Astrocyte of the spinal cord (primary cell): ENCODE measurements around the gene TAS2R30.

Experiments
- DNase-seq: peaks from one replicate; pipeline ENCODE4 v3.0.0; 2011; ENCODE audit warnings: low read depth, low spot score
- H3K4me3 ChIP-seq: 2 replicates; pipeline ENCODE4 v1.5.1; 2011; ENCODE audit warnings: low read depth, mild to moderate bottlenecking, low read length, moderate library complexity
- in situ Hi-C: cut with HindIII; loops from 2 replicates; pipeline ENCODE4 v1.10.0; 2017; ENCODE audit warnings: low sequenced_read_pairs
- TF ChIP-seq, protein P1 (sequence below): IDR thresholded peaks from 2 replicates; pipeline ENCODE4 v1.5.1; 2012; ENCODE audit warnings: low read depth, mild to moderate bottlenecking, low read length, inconsistent platforms

TAS2R30 gene

DNA sequence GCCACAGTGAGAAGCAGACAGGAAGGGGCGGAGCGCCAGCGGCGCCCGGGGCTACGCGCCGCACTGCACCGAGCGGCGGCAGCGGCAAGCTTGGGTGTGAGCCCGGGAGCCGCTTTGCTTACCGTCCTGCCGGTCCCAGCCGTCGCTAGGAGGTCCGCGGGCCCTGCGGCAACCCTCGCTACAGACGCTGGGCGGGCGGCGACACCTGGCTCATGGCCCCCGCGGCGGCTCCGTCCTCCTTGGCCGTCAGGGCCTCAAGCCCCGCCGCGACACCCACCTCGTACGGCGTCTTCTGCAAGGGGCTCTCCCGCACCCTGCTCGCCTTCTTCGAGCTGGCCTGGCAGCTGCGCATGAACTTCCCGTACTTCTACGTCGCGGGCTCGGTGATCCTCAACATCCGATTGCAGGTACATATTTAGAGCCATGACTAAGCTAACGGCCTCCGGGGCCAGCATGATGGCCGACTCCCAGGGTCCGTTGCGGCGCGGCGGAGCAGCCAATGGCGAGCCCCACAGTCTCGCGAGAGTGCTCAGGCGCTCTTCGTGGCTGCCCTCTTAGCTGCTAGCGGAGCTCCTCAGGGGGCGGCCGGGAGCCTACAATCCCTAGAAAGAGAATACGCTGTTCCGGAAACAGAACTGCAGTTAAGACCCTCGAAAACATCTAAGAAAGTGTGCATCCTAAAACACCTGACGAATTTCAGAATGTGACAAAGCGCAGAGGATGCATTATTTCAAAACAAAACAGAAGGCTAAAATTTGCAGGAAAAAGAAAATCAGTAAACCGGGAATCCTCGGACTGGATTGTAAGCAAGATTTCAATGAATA lies 36.9 kb upstream of the TAS2R30 start, which contains the start of gene SMIM10L1:
SMIM10L1 (plus strand) TSS at position 50 of the 824 bp plus-strand sequence; CDS start at position 213, 163 bp downstream.
- H3K4me3 ChIP-seq: peak within 1 kb of the TSS; percentile 61
- DNase-seq: peak; percentile 97
- in situ Hi-C loops: no loop called here
- TF ChIP-seq, protein P1, sequence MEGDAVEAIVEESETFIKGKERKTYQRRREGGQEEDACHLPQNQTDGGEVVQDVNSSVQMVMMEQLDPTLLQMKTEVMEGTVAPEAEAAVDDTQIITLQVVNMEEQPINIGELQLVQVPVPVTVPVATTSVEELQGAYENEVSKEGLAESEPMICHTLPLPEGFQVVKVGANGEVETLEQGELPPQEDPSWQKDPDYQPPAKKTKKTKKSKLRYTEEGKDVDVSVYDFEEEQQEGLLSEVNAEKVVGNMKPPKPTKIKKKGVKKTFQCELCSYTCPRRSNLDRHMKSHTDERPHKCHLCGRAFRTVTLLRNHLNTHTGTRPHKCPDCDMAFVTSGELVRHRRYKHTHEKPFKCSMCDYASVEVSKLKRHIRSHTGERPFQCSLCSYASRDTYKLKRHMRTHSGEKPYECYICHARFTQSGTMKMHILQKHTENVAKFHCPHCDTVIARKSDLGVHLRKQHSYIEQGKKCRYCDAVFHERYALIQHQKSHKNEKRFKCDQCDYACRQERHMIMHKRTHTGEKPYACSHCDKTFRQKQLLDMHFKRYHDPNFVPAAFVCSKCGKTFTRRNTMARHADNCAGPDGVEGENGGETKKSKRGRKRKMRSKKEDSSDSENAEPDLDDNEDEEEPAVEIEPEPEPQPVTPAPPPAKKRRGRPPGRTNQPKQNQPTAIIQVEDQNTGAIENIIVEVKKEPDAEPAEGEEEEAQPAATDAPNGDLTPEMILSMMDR: no peak

DNA sequence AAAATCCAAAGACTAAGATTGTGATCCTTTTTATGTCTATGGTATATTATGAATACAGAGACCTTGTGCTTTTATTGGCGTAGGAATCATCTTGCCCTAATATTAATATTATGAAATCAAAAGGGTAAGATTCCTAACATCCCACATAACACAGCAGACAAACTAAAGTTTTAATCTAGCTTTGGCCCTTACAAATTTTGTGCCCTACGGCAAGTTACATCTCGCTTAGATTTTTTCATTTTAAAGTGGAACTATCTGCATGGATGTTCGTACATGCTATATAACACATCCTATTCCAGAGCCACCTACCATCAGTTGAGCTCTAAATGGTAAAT lies 36.3 kb upstream of the TAS2R30 start:
- TF ChIP-seq, protein P1: no peak
- DNase-seq: no peak
- peak overlapping the region; percentile 61 for H3K4me3 ChIP-seq
- in situ Hi-C loops: no loop called here

GRCh38 chr12:11166300-11166699 lies 31.9 kb upstream of the TAS2R30 start:
- TF ChIP-seq, protein P1: no peak
- DNase-seq: no peak
- no peak overlapping the region for H3K4me3 ChIP-seq
- in situ Hi-C loops: no loop called here

- TF ChIP-seq, protein P1: no peak
- no peak overlapping the region for H3K4me3 ChIP-seq
- no peak for DNase-seq
- in situ Hi-C loops: no loop called here
Observed at GRCh38 chr12:11164384-11164783, 29.9 kb upstream of the TAS2R30 start.

DNA sequence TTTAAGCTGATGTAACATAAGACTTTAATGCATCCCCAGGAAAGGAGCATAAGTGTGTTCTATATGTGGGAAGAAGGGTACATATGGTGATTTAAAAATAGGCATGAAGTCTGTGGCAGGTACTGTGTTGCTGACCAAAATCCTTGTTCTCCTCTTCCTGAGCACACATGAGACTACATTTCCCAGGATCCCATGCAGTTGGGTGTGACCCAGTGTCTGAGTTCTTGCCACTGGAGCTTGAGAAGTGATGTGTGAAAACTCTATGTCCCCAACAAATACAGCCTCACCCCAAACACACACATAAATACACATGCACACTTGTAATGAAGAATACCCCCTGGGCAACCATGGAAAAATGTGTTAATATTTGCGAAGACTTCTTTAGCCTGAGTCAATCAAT lies 28.1 kb upstream of the TAS2R30 start:
- in situ Hi-C loops: no loop called here

GRCh38 chr12:11158885-11159444 lies 24.5 kb upstream of the TAS2R30 start:
- TF ChIP-seq, protein P1: no peak
- DNase-seq: no peak
- no peak overlapping the region for H3K4me3 ChIP-seq
- in situ Hi-C loops: no loop called here

More for the DNA sequence above, 28.1 kb upstream of the TAS2R30 start:
- H3K4me3 ChIP-seq: no peak overlapping the region
- TF ChIP-seq, protein P1: no peak
- no peak for DNase-seq
